ENCODE data around the gene CBFA2T3. TPM values are rescaled to one million over a fixed set of nuclear protein-coding genes. Genes with fewer than 3 reads are reported as not detected.

CBFA2T3 gene
- total RNA-seq, 4 donors from 2014 or later, result 3.5 to 35.5 (median 6.8) TPM

GRCh38 chr16:88909431-88910210 lies 67.4 kb downstream of the CBFA2T3 start:
- TF ChIP-seq, protein P1, sequence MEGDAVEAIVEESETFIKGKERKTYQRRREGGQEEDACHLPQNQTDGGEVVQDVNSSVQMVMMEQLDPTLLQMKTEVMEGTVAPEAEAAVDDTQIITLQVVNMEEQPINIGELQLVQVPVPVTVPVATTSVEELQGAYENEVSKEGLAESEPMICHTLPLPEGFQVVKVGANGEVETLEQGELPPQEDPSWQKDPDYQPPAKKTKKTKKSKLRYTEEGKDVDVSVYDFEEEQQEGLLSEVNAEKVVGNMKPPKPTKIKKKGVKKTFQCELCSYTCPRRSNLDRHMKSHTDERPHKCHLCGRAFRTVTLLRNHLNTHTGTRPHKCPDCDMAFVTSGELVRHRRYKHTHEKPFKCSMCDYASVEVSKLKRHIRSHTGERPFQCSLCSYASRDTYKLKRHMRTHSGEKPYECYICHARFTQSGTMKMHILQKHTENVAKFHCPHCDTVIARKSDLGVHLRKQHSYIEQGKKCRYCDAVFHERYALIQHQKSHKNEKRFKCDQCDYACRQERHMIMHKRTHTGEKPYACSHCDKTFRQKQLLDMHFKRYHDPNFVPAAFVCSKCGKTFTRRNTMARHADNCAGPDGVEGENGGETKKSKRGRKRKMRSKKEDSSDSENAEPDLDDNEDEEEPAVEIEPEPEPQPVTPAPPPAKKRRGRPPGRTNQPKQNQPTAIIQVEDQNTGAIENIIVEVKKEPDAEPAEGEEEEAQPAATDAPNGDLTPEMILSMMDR (IDR thresholded peaks at IDR 0.05), result no peak
- TF ChIP-seq POLR2A (IDR thresholded peaks at IDR 0.05), result no peak
- Histone ChIP-seq H3K36me3 (no peaks in the 10 kb centered on the region), H3K4me1 (peaks cover 0 to 7% (median 1%) of the 10 kb centered on the region in 4 donors), H3K27me3 (no peaks in the 10 kb centered on the region), H3K4me3 (no peak overlapping the region), H3K27ac (no peak overlapping the region), H3K9me3 (no peaks in the 10 kb centered on the region)
- DNase-seq, result no peak

- Histone ChIP-seq H3K27me3 (no peaks in the 10 kb centered on the region), H3K4me1 (peaks cover 0 to 7% (median 1%) of the 10 kb centered on the region in 4 donors), H3K9me3 (no peaks in the 10 kb centered on the region), H3K36me3 (no peaks in the 10 kb centered on the region), H3K27ac (no peak overlapping the region), H3K4me3 (no peak overlapping the region)
- DNase-seq, result no peak
- TF ChIP-seq, protein P1 (IDR thresholded peaks at IDR 0.05), result no peak
- TF ChIP-seq POLR2A (IDR thresholded peaks at IDR 0.05), result no peak
These were observed 68.7 kb downstream of the CBFA2T3 start for GRCh38 chr16:88908307-88908706.

- TF ChIP-seq POLR2A (IDR thresholded peaks at IDR 0.05), result no peak
- Histone ChIP-seq H3K27me3 (no peaks in the 10 kb centered on the region), H3K27ac (no peak overlapping the region), H3K9me3 (no peaks in the 10 kb centered on the region), H3K36me3 (no peaks in the 10 kb centered on the region), H3K4me1 (peaks cover 0 to 7% (median 1%) of the 10 kb centered on the region in 4 donors), H3K4me3 (no peak overlapping the region)
- DNase-seq, result no peak
These were observed 69.2 kb downstream of the CBFA2T3 start for GRCh38 chr16:88907768-88908167.

- peaks cover 0 to 7% (median 0%) of the 10 kb centered on the region in 4 donors for H3K4me1 ChIP-seq
- no peak overlapping the region for H3K4me3 ChIP-seq
- H3K9me3 ChIP-seq, result no peaks in the 10 kb centered on the region
- TF ChIP-seq POLR2A (IDR thresholded peaks at IDR 0.05), result no peak
- TF ChIP-seq, protein P1 (IDR thresholded peaks at IDR 0.05), result no peak
- no peaks in the 10 kb centered on the region for H3K36me3 ChIP-seq
- no peak for DNase-seq
- no peak overlapping the region for H3K27ac ChIP-seq
- H3K27me3 ChIP-seq, result no peaks in the 10 kb centered on the region
These were observed 70.4 kb downstream of the CBFA2T3 start for GRCh38 chr16:88906535-88907105.

GRCh38 chr16:88906020-88906419 lies 71.0 kb downstream of the CBFA2T3 start:
- H3K9me3 ChIP-seq, result no peaks in the 10 kb centered on the region
- no peak for DNase-seq
- peaks cover 0 to 3% (median 0%) of the 10 kb centered on the region in 4 donors for H3K4me1 ChIP-seq
- no peaks in the 10 kb centered on the region for H3K27me3 ChIP-seq
- no peak overlapping the region for H3K4me3 ChIP-seq
- TF ChIP-seq POLR2A (IDR thresholded peaks at IDR 0.05), result no peak
- TF ChIP-seq, protein P1 (IDR thresholded peaks at IDR 0.05), result no peak
- H3K27ac ChIP-seq, result peak overlapping the region in 1 of 4 donors; percentile 17
- no peaks in the 10 kb centered on the region for H3K36me3 ChIP-seq

- TF ChIP-seq POLR2A (IDR thresholded peaks at IDR 0.05), result no peak
- TF ChIP-seq, protein P1 (IDR thresholded peaks at IDR 0.05), result no peak
- Histone ChIP-seq H3K36me3 (no peaks in the 10 kb centered on the region), H3K27ac (no peak overlapping the region), H3K4me3 (no peak overlapping the region), H3K9me3 (no peaks in the 10 kb centered on the region), H3K4me1 (no peaks in the 10 kb centered on the region), H3K27me3 (no peaks in the 10 kb centered on the region)
- peak in 1 of 3 donors; percentile 55 for DNase-seq
These were observed 71.4 kb downstream of the CBFA2T3 start for GRCh38 chr16:88905563-88905962.
